GM18909 (cell line): ENCODE data around the gene PAM.
"Not testable (repeated sequence)": the region's sequence is repeated elsewhere in the genome, so short reads cannot be mapped to it uniquely, and the experiment has no call there.

Experiments used
- ATAC-seq: cut with Tn5 transposase; IDR thresholded peaks from one replicate; pipeline ENCODE4 v1.9.1; 2021; ENCODE audit warnings: mild to moderate bottlenecking; ENCODE audit not compliant: unreplicated experiment, poor library complexity

Gene PAM

DNA sequence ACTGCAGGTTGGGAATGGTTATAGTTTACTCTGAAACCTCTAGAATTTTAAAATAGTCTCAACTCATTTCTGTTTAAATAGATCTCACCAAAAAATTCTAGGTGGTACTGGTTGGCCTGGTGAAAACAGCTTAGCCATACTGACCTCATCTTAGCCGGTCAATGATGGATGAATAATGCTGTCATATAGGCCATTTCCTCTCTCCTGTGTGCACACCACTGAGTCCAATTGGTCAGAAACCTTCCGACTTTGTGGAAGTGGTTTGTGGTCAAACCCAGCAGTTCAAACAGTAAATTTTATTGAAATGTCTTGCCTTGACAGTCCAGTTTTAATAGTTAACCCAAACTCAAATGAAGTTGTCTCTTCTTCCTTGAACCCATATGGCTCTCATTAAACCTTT lies 266.2 kb downstream of the PAM start:
- ATAC-seq, result peak; percentile 94

DNA sequence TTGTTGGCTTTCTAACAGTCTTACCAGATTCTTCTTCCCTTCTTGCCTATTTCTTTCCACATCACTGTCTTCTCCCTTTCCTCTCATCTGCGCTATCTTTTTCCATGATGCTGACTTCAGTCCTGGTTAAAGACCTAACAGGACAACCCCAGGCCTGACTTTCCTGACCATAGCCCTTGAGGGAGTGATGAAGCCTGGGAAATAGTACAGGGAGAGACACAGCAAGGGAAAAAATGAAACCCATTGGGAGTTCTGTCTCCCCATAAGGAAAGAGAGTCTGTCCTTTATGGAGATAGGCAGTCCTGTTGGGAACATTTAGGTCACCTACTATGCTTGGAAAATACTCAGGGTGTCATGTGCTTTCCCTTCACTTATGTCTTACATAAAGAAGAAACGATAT lies 272.2 kb downstream of the PAM start:
- ATAC-seq, result no peak

- no peak for ATAC-seq
Measured at GRCh38 chr5:103031607-103032006, 276.5 kb downstream of the PAM start.

DNA sequence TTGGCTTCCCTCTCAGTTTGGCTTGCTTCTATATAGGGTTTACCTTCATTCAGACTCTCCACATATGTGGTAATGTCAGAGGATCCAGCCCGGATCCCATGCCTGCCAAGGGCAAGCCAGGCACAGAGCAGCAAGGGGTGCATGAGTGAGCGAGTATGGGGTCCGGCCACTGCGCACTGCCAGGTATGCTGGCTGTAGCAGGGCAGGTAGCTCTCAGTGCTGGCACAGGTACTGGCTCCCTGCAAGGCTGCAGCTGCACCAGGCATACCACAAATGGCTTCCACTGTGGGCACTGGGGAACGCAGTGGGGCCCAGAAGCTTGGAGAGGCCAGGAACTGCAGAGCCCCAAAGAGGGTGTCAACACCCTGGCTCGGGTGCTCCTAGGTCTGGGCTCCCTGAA lies 278.6 kb downstream of the PAM start:
- ATAC-seq, result no peak

- no peak for ATAC-seq
Measured at GRCh38 chr5:103034662-103035392, 279.7 kb downstream of the PAM start.

DNA sequence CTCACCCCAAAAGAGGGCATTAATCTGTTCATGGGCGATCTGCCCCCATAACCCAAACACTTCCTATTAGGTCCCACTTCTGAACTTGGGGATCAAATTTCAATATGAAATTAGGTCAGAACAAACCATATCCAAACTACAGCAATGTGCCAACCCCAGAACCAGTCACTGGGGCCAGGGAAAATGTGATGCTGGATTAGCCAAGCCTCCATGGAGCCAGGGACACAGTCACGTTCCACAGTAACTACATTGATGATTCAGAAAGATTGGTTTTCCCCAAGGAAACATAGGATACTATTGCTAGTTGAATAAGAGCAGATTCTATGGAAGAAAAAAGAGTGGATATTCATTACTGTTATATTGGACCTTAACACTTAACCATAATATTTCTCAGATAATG lies 280.6 kb downstream of the PAM start:
- no peak for ATAC-seq

DNA sequence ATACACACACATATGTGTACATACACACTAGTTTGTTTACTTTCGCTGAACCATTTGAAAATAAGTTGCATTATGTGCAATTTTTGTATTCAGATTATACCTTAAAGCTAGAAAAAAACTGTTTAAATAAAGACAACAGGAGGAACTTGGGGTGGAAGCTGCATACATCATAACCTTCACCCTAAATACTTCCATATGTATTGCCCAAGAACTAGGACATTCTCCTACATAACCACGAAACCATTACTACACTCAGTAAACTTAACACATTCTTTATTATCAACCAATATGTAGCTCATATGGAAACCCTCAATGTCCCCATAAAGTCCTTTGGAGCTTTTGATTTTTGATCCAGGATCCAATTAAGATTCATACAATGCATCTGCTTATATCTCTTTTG lies 281.5 kb downstream of the PAM start:
- ATAC-seq, result no peak

GRCh38 chr5:103037673-103038455 lies 282.8 kb downstream of the PAM start:
- ATAC-seq, result no peak

DNA sequence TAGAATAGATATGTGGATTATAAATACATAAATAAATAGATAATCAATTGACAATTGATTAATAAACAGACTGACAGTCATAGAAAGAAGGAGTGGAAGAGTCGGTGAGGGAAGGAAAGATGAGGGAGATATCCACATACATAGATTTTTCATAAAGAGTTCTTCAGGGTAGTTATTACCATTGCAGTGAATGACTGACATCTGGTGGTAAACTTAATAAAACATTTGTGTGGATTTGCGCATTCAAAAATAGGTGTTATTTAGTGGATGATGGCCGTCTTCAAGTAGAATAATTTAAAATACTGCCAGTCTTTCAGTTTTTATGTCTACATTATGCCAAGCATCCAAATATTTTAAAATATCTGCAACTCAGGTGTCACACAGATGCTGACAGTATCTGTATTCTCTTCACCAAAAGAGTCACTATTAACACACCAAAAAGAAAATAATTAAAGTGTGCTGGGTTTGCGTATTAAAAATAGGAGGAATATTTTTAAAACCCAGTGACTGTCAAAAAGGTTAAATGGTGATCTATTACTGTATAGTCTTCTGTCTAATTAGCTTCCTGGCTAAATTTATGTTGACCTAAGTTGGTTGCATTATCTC lies 286.1 kb downstream of the PAM start:
- no peak for ATAC-seq

DNA sequence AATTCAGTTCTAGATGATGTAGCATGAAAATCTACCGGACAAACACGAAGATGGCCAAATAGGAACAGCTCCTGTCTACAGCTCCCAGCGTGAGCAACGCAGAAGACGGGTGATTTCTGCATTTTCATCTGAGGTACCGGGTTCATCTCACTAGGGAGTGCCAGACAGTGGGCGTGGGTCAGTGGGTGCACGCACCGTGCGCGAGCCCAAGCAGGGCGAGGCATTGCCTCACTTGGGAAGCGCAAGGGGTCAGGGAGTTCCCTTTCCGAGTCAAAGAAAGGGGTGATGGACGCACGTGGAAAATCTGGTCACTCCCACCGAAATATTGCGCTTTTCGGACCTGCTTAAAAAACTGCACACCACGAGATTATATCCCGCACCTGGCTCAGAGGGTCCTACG lies 291.6 kb downstream of the PAM start:
- not testable (repeated sequence) for ATAC-seq

GRCh38 chr5:103057208-103058130 lies 302.4 kb downstream of the PAM start:
- no peak for ATAC-seq

- no peak for ATAC-seq
Measured at GRCh38 chr5:103059525-103059924, 304.4 kb downstream of the PAM start.

GRCh38 chr5:103060424-103060954 lies 305.4 kb downstream of the PAM start:
- ATAC-seq, result no peak

DNA sequence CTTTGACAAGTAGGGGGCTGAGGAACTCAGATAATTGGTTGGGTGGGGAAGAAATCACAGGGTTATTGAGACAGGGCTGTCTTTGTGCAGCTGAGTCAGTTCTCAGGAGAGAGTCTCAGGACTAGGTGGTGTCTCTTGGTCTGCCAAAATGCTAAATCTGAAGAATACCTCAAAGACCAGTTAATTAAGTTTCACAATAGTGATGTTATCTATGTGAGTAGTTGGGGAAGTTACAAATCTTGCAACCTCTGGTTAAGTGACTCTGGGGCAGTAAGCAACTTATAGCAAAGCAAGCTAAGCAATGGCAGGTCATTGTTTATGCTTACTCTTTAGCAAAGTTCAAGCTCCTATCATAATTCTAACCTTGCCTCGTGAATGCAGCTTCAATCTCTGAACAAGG lies 311.2 kb downstream of the PAM start:
- ATAC-seq, result no peak

DNA sequence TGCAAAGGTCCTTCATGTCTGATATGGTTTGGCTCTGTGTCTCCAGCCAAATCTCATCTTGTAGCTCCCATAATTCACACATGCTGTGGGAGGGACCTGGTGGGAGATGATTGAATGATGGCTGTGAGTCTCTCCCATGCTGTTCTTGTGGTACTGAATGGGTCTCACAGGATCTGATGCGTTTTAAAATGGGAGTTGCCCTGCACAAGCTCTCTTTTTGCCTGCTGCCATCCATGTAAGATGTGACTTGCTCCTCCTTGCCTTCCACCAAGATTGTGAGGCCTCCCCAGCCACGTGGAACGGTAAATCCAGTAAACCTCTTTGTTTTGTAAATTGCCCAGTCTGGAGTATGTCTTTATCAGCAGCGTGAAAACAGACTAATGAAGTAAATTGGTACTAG lies 318.4 kb downstream of the PAM start:
- ATAC-seq, result not testable (repeated sequence)

DNA sequence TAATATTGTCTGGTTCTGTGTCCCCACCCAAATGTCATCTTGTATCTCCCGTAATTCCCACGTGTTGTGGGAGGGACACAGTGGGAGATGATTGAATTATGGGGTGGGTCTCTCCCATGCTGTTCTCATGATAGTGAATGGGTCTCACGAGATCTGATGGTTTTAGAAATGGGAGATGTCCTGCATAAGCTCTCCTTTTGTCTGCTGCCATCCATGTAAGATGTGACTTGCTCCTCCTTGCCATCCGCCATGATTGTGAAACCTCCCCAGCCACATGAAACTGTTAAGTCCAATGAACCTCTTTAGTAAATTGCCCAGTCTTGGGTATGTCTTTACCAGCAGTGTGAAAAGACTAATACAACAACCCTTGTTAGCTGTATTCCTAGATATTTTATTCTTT lies 320.3 kb downstream of the PAM start:
- ATAC-seq, result no peak
